Measurements from ENCODE around the gene NTRK1.

Gene NTRK1

DNA sequence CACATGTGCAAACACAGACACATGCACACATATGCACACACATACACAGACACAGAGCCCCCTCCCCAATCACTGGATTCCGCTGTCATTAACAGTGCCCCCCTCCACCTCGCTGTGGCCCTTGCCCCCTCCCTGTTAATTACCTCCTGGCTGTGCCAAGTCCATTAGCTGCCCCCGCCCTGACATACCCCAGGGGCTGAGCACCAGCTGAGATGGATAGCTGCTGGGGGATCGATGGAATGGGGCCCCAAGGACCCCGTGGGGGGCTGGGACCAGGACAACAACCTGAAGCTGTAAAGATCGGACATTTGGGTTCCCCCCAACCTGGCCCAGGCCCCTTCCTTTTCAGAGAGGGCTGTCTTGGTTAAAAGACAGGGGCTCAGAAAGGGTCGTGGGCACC is 23.3 kb downstream of the NTRK1 start:
- no peak for DNase-seq

DNA sequence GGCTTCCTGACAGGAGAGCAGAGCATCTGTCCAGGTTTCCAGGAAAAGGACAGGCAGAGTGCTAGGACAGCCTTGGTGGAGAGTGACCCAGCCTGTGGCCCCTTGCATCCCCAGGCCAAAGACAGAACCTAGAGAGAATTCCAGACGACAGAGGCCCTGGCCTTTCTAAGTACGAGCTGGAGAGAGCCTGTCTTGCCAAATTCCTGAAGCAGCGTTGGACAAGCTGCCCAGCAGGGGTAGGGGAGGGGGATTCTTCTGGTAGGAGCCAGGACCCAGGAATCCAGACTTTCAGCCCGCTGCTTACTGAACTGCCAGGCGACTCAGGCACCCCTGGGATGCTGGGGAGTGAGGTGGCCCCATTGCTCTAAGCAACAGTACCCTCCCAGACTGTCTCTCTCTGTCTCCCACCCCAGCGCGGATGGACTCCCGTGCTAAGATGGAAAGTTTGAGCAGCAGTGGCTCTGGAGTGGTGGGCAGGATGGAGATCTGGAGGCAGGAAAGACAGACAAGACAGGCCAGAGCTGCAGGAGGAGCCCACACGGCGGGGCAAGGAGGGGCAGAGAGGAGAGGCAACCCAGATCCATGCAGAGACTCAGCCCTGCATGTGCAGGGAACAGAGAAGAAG is 24.0 kb downstream of the NTRK1 start:
- DNase-seq, result no peak

DNA sequence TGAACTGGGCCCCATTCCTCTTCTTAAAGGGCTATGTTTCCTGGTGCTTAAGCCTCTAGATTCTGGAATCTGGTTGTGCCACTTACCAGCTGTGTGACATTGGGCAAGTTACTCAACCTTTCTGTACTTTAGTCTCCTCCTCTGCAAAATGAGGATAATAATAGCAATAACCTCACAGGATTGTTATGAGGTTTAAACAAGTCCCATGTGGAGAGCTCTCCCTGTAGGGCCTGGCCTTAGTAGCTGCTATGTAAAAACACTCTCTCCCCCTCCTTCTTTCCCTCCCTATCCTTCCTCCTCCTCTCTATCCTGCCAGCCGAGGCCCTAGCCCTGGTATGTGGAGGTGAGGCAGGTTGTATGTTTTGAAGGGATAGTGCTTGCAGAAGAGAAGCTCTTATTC is 24.6 kb downstream of the NTRK1 start:
- no peak for DNase-seq

DNA sequence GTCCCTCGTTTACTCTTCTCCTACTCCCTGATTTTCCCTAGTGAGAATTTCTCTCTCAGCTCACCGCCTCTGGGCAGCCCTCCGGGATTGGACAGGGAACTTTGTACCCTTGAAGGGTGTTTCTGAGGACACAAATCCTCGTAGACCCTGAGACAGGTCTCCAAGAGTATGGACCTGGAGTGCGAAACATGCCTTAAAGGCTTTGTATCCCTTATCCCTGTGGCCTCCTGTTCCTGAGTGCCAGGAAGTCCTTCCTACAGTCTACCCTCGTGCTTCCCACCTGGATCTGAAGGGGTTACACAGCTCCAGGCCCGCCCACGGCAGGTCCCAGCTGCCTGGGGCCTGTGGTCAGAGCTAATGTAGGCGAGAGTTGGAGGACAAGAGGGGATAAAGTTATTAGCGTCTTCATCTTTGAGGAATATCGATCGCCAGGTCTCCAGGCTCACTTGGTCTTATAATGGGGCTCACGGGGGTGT is 25.3 kb downstream of the NTRK1 start:
- no peak for DNase-seq

DNA sequence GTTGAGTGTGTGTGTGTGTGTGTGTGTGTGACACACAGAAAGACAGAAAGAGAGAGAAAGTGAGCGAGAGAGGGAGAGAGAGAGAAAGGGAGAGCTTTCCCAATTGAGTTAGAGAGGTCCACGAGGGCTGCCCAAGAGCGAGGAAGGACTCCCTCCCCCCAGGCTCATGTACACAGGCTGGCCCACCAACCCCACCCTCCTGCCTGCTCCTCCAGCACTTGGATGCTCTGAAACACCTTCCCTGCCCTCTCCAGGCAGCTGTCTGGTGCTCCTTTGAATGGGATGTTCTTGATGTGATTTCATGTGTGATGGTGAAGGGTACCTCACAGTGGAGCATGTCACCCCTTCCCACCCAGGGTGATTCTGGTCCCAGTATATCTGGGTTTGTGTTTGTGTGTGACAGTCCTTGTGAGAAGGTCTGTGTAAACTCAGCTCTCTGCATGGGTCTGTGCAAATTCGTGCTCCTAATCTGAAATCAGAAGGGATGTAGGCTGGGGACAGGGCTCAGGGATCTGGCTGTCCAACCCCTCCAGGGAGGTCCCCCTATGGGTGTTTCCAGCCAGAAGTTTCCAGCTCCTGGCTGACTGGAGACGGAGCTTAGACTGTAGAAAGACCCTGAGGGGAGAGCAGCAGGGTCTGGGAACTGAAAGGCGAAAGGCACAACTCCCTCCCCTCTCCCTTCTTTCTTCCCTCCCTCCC is 26.1 kb downstream of the NTRK1 start:
- DNase-seq, result no peak

DNA sequence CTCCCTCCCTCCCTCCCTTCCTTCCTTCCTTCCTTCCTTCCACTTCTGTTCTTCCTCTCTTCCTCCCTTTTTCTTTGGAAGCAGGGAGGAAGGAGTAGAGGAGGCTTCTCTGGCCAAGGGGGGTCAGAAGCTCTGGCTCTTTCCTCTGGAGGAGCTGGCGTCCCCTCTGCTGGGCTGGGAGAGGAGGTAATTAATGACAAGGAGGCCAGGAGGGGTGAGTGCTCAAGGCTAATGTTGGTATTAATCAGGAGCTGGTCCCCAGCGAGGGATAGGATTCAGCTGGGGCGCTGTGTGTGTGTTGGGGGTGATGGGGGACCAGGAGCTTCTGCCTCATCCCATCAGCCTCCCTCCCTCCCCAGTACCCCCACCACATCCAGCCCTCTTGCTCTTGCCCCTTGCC is 26.7 kb downstream of the NTRK1 start:
- no peak for DNase-seq

DNA sequence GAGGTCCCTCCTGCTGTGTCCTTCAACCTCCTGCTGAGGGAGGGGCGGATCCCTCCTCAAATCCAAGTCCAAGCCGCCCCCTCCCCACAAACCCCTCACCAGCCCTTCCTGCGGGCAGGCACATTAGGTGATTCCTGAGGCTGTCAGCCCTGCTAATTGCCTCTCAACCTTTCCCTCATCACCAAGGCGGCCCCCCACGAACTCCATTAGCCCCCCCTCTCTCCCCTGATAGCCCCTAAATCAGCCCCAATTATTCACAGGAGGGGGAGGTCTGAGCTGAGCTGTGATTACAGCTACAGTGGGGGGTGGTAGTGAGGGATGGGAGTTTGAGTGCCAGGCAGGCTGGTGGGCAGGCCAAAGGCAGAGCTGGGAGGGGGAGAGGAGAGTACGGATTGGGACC is 27.1 kb downstream of the NTRK1 start:
- DNase-seq, result no peak

DNA sequence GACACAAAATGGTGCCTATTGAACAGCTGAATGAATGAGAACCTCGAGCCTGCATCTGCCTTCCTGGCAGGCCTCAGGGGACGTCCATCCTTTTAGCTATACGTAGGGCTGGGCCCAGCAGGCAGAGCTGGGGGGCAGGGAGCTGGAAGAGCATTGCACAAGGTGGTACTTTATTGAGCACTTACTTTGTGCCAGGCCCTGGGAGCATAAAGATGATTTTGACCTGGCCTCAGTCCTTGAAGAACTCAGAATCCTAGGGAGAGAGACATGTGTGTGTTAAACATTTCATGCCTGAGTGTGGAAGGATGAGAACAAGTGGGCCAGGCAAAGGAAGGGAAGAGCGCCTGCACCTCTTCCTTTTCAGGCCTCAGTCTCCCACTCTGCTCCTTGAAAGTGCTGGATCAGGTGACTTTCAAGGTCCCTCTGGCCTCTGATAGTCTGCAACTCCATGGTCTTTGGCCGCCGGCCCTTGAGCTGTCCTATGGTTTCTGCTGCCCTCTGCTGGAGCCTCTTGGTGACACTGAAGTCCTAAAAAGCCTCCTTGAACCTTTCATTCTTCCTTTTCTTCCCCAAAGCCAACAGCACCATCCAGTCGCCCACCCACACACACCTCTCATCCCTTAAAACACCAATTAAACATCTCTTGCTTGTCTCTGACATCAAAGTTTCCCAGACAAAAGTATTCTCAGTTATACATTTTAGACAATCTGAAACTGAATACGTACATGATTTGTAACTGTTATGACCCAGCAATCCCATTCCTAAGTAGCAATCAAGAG is 29.3 kb downstream of the NTRK1 start:
- DNase-seq, result peak; percentile 50

DNA sequence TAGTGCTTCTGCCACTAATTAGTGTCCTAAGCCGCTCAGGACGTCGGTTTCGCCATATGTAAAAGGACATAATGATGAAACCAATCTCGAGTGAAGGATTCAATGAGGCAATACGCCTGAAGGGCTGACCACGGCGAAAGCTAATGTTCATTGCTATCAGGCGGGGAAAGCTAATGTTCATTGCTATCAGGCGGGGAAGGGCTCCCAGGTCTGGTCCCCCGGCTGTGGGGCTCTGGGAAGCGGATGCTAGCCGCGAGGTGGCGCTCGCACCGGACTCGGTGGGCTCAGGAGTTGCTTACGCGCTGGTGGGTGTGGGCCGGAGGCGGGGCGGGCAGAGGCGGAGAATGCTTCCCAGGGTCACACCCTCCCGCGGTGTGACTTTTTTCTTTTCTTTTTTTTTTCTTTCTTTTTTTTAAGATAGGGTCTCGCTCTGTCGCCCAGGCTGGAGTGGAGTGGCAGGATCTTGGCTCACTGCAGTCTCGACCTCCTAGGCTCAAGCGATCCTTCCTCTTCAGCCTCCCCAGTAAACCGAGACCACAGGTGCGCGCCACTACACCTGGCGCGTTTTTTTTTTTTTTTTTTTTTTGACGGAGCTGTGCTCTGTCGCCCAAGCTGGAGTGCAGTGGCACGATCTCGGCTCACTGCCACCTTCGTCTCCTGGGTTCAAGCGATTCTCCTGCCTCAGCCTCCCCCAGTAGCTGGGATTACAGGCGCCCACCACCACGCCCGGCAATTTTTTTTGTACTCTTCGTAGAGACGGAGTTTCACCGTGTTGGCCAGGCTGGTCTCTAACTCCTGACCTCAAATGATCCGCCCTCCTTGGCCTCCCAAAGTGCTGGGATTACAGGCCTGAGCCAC is 31.8 kb downstream of the NTRK1 start:
- peak; percentile 76 for DNase-seq

DNA sequence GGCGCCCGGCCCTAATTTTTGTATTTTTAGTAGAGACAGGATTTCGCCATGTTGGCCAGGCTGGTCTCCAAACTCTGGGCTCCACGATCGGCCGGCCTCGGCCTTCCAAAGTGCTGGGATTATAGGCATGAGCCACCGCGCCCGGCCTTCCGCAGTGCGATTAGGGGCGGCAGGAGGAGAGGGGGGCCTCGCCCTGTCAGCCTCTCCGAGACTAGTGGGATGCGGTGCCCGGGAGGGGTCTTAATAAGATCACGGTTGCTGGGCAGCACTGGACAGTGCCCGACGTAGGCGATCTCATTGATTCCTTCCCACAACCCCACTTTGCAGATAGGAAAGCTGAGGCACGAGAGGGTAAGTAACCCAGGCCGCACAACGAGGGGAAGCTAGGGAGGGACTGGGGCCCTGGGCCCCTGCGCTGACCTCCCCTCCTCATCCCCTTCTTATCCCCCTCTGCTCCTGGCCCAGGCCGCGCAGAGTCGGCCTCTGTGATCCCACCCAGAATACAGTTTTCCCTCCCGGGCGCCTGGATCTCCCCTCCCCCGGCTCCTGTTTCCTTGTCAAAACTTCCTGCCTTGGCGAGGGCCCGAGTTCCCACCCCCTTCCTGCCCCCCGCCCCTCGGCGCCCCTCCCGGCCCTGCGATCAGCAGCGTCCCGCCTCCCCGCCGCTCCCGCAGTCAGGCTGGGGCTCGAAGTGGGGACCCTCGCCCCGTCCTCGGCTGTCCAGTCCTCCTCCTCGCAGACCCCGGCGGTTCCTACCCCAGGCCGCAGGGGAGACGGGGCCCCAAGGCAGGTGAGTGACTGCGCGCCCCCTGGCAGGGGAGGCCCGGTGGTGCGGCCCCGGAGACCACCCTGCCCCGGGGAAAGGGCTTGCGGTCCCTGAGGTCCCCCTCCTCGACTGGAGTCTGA is 32.6 kb downstream of the NTRK1 start, which contains the start of gene PEAR1:
Gene PEAR1 (plus strand): TSS at position 671 of the 906 bp plus-strand sequence. CDS start 10,209 bp downstream, outside the sequence.
- no peak for DNase-seq

DNA sequence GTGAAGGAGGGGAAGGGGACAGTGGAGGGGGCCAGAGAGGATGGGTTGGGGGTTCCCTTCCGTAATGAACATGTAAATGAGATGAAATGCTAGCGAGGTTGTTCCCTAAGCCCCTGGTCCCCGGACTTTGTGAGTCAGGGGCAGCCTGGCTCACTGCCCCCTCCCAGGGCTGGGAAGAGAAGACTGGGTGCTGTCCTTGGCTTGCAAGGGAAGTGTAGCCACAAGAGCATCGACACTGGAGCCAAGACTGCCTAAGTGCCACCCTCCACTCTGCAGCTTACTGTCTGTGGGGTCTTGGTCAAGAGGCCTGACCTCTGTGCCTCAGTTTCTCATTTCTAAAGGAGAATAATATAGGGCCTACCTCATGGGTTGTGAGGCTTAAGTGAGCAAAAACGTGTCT is 33.3 kb downstream of the NTRK1 start:
- no peak for DNase-seq

DNA sequence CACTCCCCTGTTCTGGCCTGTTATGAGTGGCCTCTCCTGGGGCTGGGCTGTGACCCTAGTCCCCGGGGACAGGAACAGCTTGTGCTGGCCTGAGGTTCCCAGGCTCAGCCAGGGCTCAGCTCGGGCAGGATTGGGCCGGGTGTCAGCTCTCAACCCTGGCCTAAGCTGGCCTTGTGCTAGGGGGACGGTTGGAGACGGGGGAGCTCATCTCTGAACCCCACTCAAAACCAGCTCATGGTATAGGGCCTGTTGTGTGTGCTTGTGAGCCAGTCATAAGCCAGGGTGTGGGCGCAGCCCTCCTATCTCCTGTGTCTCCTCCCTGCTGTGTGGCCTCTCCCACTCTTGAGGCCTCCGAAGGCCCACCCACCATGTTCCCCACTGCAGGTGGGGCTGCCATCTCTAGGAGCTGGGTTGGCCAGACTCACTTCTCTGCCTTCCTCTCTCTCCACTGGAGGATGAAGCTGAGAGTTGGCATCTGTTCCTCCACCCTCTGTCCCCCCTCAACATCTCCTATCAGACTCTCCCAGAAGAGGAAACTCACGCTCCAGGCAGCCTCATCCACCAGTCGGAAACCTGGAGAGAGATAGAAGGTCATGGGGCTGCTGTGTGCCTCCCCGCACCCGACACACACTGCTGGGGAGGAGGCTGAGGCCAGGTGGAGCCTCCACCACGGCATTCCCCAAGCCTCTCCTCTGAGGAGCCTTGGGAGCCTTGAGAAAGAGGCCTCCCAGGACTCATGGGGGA is 34.2 kb downstream of the NTRK1 start:
- peak; percentile 93 for DNase-seq

DNA sequence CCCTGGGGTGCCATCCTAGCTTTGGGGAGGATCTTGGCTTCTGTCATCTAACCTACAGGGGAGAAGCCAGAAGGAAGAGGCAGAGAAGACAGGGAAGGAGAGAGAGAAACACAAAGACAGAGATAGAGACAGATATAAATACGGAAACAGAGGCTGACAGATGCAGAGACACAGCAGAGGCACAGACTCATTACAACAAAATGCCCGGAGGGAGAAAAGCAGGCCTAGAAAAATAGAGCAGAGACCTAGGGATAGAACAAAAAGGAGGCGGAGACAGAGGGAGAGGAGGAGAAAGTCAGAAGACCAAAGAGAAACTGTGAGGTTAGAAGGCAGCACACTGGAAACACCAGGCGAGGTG is 34.8 kb downstream of the NTRK1 start:
- peak; percentile 79 for DNase-seq

DNA sequence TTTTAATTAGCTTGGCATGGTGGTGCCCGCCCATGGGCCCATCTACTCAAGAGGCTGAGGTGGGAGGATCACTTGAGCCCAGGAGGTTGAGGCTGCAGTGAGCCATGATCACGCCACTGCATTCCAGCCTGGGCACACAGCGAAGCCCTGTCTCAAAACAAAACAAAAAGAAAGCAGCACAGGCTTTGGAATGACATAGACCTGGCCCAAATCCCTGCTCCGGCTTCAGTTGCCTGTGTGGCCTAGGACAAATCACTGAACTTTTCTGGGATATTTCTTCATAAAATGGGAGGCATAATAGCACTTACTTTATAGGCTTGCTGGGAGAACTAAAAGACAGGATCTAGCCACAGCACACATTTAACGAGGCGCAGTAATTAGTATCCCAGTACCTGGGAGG is 35.3 kb downstream of the NTRK1 start:
- peak; percentile 38 for DNase-seq

DNA sequence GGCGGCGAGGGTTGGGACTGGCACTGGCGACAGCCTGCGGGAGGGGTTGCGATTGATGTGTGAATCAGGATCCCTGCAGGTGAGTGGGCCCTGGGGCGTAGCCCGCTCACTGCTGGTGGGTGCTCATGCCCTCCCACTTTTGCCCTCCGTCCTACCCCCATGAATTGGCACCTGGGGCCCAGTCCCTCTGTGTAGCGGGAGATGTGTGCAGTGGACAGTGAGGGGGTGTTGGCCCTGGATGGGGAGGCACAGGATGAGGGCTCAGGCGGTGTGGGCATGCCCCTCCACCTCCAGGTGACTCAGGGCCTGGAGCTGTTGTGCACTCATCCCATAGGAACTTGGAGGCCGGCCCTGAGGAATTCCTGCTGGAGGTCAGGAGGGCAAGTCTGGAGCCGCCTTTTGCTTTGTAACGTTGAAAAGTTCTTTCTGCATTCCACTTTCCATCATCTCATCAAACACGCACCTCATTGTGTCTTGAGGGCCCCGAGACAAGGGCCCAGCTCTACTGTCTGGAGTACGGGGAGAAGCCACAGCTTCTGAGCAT is 35.9 kb downstream of the NTRK1 start:
- DNase-seq, result peak; percentile 99

DNA sequence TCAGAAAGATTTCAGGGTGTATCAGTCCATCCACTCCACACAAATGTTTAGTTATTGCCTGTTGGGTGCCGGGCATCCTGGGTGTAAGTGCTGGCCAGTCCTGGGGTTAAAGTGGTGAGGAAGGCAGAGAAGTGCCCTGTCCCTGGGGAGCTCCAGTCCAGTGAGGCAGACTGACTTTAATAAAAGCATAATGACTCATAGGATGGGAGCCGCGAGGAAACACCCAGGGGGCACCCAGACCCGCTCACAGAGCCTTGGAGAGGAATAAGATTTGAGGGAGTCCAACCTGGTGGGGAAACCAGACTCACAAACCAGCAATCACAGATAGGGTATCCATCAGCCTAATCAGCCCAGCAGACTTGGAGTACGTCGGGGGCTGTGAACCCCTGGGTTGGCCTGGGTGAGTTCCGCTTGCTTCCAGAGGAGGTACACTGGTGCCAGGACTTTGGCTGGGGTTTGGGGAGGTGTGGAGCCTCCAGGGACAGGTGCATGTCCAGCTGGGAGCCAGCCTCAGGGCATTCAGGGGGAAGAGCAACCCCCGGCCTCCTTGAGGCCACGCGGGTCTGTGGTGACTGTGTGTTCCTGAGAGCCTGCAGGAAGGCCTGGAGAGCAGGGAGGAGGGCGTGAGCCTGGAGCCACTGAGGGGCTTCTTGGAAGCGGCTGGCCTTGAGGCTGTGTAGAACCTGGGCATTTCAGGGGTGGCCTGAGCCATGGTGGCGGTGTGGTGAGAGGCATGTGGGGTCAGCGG is 36.6 kb downstream of the NTRK1 start:
- DNase-seq, result peak; percentile 80

DNA sequence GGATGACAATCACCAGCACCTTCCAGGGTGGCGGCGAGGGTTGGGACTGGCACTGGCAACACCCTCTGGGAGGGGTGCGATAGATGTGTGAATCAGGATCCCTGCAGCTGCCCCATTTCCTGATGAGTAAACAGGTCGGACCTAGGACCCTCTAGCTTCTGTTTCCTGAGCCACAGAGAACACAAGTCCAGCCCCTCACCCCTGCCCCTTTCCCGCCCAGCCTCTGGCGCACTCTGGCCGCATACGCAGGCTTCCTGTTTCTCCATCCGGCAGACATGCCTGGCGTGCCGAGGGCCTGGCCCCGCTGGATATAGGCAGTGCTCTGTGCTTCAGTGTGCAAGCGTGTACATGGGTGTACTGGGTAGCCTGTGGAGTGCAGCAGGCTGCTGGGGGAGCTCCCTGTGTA is 37.5 kb downstream of the NTRK1 start:
- peak; percentile 87 for DNase-seq

DNA sequence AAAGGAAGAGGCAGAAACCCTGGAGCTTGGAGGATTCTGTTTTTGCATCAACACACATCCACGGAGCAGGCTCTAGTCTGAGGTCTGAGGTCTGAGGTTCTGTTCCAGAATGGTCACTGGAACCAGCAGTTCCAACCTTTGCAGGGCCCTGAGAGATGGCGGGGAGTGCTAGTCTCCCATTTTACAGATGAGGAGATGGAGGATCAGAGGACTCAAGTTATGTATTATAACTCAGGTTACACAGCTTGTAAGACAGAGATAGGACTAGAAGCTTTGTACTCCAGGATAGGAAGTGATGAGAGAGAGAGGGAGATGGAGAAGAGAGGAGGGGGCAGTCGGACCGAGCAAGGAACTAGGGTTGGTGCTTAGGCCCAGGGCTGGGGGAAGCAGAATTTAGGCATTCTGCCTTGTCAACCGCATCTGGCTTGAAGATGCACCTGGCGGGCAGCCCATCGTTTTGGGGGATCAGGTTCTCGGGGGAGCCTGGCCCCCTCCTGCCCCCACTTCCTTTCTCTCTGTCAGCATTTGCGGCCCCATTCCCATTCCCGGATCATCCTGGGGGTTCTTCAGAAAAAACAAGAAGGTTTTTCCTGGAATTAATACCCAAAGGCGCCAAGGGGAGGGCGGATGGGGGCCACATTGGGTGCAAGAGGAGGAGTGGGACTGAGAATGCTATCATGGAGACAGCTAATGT is 38.5 kb downstream of the NTRK1 start:
- no peak for DNase-seq

DNA sequence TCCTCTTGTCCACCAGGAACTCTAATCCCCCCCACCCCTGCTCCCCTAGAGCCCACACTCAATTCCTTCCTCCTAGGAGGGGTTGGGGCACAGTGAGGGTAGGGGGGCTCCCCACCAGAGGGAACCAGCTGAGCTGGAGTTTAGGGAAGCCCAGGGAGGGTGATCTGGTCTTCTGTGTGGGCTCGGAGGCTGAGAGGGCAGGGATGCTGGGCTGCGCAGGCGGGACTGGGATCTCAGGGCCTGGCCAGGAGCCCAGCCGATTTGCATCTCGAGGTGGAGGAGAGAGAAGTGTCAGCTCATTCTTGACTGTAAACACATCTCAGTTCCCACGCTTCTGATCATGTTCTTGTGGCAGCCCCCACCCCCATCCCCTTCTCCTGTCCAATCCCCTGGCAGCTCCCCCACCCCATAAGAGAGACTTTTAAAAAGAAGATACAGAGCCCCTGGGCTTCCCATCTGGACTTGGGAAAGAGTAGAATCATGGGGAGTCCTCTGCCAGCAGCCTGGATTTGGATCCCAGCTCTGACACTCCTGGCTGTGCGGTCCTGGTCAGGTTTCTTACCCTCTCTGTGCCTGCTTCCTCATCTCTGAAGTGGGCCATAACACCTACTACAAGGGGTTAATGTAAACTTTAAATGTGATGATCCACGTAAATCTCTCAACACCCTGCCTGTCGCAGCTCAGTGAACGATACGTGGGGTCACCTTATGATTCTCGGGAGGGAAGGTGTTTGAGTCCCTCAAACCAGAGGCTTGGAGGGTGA is 39.5 kb downstream of the NTRK1 start:
- no peak for DNase-seq

All from NCI-H226 (cell line).